OCI-LY3 (cell line): Measurements from ENCODE around the gene NTN5.

Experiments
- EZH2phosphoT487 ChIP-seq: fragments of 200-600 bp; shearing (Covaris generic); IDR thresholded peaks from 2 replicates; pipeline ENCODE4 v1.6.1; 2018; ENCODE audit warnings: antibody characterized with exemption, mixed run types, low read depth
- TF ChIP-seq, protein P1 (sequence below): fragments of 200-600, 300-600 bp; sonication (generic); IDR thresholded peaks from 2 replicates; pipeline ENCODE4 v1.5.1; 2014; ENCODE audit warnings: antibody characterized with exemption, low read length, low read depth

- TF ChIP-seq, protein P1, sequence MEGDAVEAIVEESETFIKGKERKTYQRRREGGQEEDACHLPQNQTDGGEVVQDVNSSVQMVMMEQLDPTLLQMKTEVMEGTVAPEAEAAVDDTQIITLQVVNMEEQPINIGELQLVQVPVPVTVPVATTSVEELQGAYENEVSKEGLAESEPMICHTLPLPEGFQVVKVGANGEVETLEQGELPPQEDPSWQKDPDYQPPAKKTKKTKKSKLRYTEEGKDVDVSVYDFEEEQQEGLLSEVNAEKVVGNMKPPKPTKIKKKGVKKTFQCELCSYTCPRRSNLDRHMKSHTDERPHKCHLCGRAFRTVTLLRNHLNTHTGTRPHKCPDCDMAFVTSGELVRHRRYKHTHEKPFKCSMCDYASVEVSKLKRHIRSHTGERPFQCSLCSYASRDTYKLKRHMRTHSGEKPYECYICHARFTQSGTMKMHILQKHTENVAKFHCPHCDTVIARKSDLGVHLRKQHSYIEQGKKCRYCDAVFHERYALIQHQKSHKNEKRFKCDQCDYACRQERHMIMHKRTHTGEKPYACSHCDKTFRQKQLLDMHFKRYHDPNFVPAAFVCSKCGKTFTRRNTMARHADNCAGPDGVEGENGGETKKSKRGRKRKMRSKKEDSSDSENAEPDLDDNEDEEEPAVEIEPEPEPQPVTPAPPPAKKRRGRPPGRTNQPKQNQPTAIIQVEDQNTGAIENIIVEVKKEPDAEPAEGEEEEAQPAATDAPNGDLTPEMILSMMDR: no peak
- no peak for TF ChIP-seq EZH2phosphoT487
These were observed 54.4 kb downstream of the NTN5 start for GRCh38 chr19:48618278-48618915.
